ENCODE results near the gene FHIT.
"Not testable (repeated sequence)": the region's sequence is repeated elsewhere in the genome, so short reads cannot be mapped to it uniquely, and the experiment has no call there.

FHIT gene

GRCh38 chr3:61226166-61226686 lies 25.0 kb downstream of the FHIT start:
- no peak for DNase-seq (ENCODE audit: low read depth)

GRCh38 chr3:61224823-61225222 lies 26.4 kb downstream of the FHIT start:
- DNase-seq (ENCODE audit: low read depth) = no peak

DNA sequence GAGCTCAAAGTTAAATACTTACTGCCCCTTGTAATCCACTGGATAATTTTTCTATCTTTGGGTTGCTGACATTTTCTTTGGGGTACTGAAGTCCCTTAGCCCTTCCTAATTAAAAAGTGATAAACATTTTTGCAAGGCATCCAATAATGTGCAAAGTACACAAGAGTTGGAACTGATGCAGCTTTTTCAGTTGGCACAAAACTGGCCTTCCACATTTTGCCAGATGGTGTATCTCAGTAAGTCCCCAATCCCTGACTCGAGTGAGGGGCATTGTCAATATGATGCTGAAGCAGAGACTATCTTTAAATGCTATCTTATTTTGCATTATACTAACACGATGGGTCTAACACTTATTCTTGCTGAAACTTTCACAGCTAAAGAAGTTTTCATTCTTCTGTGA lies 27.8 kb downstream of the FHIT start:
- DNase-seq (ENCODE audit: low read depth) = no peak

GRCh38 chr3:61222467-61222866 lies 28.8 kb downstream of the FHIT start:
- DNase-seq (ENCODE audit: low read depth) = no peak

- no peak for DNase-seq (ENCODE audit: low read depth)
Observed at GRCh38 chr3:61221759-61222362, 29.4 kb downstream of the FHIT start.

DNA sequence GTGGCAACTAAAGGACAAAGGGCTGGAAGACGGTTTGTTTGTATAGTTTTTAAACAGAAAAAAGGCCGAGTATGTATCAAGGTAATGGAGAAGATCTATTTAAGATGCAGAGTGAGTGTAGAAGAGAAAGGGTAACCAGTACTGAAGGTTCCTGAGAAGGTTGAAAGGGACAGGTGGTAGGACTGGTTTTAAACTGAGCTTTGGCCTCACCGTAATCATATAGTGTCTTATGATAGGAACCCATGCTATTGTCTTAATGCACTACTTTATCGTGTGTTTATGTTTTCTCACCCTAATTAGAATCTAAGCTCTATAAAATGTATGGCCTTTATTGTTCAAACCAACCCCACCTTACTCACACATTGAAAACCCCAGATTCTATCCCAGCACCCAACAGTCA lies 32.7 kb downstream of the FHIT start:
- no peak for DNase-seq (ENCODE audit: low read depth)

DNA sequence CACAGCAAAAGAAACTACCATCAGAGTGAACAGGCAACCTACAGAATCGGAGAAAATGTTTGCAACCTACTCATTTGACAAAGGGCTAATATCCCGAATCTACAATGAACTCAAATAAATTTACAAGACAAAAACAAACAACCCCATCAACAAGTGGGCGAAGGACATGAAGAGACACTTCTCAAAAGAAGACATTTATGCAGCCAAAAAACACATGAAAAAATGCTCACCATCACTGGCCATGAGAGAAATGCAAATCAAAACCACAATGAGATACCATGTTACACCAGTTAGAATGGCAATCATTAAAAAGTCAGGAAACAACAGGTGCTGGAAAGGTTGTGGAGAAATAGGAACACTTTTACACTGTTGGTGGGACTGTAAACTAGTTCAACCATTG lies 35.1 kb downstream of the FHIT start:
- DNase-seq (ENCODE audit: low read depth) = not testable (repeated sequence)

DNA sequence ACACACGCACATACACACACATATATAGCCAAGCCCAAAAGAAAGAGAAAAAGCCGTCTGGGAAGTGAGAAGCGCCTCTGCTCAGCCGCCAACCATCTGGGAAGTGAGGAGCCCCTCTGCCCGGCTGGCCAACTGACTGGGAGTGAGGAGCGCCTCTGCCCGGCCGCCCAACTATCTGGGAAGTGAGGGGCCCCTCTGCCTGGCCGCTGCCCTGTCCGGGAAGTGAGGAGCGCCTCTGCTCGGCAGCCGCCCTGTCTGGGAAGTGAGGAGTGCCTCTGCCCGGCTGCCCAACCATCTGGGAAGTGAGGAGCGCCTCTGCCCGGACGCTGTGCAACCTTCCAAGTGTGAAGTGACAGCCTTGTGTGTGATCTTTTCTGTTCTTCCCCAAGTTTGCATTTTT lies 49.2 kb downstream of the FHIT start:
- DNase-seq (ENCODE audit: low read depth) = no peak

- DNase-seq (ENCODE audit: low read depth) = no peak
Observed at GRCh38 chr3:61201071-61201470, 50.2 kb downstream of the FHIT start.

DNA sequence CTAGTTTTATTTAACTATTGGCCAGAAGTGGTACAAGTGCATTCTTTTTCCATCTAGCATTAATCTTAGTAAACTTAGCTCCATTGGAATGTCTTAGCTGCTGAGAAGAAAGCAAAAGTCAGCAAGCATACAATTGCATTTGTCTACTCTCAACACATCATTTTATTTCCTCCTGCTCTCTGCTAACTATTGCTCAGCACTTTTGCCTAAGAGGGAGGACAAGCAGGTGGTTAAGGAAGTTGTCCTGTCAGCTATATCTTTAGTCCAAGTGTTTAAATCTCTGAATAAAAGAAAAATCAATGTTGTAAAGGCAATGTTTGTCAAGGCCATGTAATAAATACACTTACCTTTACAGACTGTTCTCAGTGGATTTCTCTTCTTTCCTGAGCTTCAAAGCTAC lies 51.0 kb downstream of the FHIT start:
- DNase-seq (ENCODE audit: low read depth) = no peak

DNA sequence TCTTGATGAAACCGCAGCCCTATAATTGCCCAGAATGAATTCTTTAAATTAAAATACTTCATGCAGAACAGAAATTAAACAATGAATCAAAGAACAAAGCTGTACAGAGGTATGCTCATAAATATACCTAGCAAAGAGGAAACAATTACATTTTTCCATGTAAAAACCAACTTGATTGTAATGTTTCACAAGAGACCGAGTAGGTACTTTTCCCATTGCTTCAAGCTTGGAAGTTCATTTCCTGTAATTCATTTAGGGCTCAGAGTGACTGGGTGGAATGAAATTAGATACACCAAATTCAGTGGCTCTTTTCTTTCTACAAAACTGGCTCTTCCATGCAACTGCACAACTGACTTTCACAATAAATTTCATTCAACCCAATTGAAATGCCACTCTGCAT lies 51.4 kb downstream of the FHIT start:
- no peak for DNase-seq (ENCODE audit: low read depth)

DNA sequence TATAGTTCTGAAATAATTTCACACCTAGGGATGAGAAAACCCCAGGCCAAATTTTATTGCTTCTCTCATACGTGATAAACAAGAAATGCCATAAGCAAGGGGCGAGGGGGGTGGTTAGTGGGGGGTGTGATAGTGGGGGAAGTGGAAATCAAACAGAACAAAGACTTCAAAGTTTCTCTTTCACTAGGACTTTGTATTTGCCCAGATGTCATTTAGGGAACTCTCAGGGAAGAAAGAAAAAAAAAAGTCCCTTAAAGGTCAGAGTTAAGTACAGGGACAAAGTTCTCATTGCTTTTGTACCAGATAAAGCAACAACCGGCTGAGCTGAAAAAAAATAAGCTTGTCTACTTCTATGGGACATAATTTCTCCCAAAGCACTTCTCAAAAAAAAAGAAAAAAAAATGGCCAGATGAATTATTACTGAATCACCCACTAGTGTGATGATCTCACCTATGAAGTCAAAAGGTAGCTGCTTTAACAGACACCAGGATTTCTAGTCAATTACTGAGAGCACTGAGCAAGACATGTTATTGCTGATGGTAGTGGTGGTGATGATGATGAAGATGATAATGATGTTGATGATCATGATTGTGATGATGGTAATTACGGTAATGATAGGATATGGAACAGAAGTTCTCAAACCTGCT lies 56.2 kb downstream of the FHIT start:
- DNase-seq (ENCODE audit: low read depth) = no peak

DNA sequence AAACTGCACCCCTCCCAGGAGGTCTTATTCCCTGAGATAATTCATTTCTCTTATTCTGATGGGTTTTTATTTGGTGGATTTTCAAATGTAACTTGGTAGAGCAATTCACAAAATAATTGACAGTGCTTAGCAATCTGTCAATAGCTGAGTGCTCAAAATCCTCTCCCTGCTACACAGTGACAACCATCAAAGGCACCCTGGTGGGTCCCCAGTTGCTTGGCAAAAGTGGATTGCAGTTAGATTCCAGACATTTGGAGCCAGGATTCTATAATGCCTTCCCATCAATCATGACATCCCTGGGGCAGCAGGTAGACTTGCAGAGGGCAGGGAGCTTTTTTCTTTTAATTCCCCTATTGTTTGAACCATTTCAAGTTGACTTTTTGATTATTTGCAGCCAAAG lies 59.0 kb downstream of the FHIT start:
- DNase-seq (ENCODE audit: low read depth) = no peak

GRCh38 chr3:61190205-61190604 lies 61.0 kb downstream of the FHIT start:
- DNase-seq (ENCODE audit: low read depth) = not testable (repeated sequence)

GRCh38 chr3:61186030-61186429 lies 65.2 kb downstream of the FHIT start:
- DNase-seq (ENCODE audit: low read depth) = no peak

- no peak for DNase-seq (ENCODE audit: low read depth)
Observed at GRCh38 chr3:61184956-61185355, 66.3 kb downstream of the FHIT start.

GRCh38 chr3:61182662-61183061 lies 68.6 kb downstream of the FHIT start:
- DNase-seq (ENCODE audit: low read depth) = no peak

DNA sequence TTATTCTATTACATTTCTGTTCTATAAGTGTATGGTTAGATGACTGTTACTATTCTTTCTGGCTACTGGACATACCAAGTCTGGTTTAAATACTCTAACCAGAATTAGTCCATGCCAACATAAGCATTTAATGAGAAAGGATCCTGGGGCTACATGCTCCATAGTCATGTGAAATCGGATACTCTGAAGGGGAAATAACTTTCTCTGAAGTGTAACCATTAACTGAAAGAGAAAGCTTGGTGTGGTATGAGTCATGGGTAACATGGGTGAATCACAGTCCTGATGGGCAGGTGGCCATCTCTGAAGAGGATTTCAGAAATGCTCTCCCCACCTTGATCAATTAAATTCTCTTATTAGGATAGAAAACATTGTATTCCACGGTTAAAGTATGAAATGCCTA lies 69.4 kb downstream of the FHIT start:
- DNase-seq (ENCODE audit: low read depth) = peak; percentile 7

GRCh38 chr3:61180206-61180605 lies 71.0 kb downstream of the FHIT start:
- no peak for DNase-seq (ENCODE audit: low read depth)

GRCh38 chr3:61178167-61178566 lies 73.1 kb downstream of the FHIT start:
- DNase-seq (ENCODE audit: low read depth) = no peak

GRCh38 chr3:61177450-61177849 lies 73.8 kb downstream of the FHIT start:
- no peak for DNase-seq (ENCODE audit: low read depth)

- DNase-seq (ENCODE audit: low read depth) = no peak
Observed at GRCh38 chr3:61173676-61174075, 77.6 kb downstream of the FHIT start.

DNA sequence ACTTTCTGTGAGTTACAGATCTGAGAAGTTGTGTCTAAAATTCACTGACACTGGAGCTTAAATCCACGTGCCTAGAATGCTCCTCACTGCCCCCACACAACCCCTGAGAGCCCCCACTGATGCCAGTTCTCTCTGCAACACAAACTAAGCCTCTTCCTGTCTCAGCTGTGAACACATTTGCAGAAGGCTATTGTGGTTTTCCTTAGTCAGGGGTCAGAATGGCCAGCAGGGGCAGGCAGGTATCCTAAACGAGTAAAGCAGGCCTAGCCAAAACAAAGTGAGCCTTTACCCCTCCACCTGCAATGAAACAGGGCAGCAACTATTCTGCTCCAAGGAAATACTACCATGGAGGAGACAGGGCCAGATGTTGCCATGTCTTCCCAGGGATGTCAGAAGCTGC lies 78.6 kb downstream of the FHIT start:
- DNase-seq (ENCODE audit: low read depth) = no peak

GRCh38 chr3:61172203-61172602 lies 79.0 kb downstream of the FHIT start:
- DNase-seq (ENCODE audit: low read depth) = no peak

Measured in EH (cell line).